Liver (tissue), 9 donors: ENCODE data around the gene SCART1. TPM values are rescaled to one million over a fixed set of nuclear protein-coding genes. Genes with fewer than 3 reads are reported as not detected.

ENCODE experiments used
- DNase-seq: peaks from one replicate; pipeline ENCODE4 v3.0.0-alpha.2; 2017; ENCODE audit warnings: low spot score
- H3K27ac ChIP-seq, 2 donors: one replicate each; pipeline ENCODE4 v1.7.0; 2013; ENCODE audit warnings: inconsistent platforms in 2 of 2, low read length in 2 of 2, control low read depth in 1 of 2, low read depth in 1 of 2, mild to moderate bottlenecking in 1 of 2
- H3K27me3 ChIP-seq, 4 donors: one replicate each; pipeline versions ENCODE4 v1.6.1 to v1.7.0; 2013; ENCODE audit warnings: low read length in 3 of 4, inconsistent platforms in 1 of 4, mild to moderate bottlenecking in 1 of 4, moderate library complexity in 1 of 4; ENCODE audit not compliant: control insufficient read depth in 4 of 4, insufficient read depth in 4 of 4
- H3K36me3 ChIP-seq, 4 donors: one replicate each; pipeline versions ENCODE4 v1.6.1 to v1.7.0; 2013; ENCODE audit warnings: low read length in 3 of 4, mild to moderate bottlenecking in 3 of 4, low read depth in 1 of 4, moderate library complexity in 1 of 4; ENCODE audit not compliant: control insufficient read depth in 4 of 4, insufficient read depth in 3 of 4
- H3K4me1 ChIP-seq, 4 donors: one replicate each; pipeline versions ENCODE4 v1.6.1 to v1.7.0; 2013; ENCODE audit warnings: low read length in 3 of 4, mild to moderate bottlenecking in 3 of 4, moderate library complexity in 1 of 4; ENCODE audit not compliant: control insufficient read depth in 4 of 4, insufficient read depth in 4 of 4
- H3K4me3 ChIP-seq, 3 donors: one replicate each; pipeline versions ENCODE4 v1.6.1 to v1.7.0; 2013; ENCODE audit warnings: low read length in 3 of 3, control low read depth in 1 of 3, low read depth in 1 of 3, mild to moderate bottlenecking in 1 of 3
- H3K9ac ChIP-seq, 2 donors: one replicate each; pipeline ENCODE4 v1.7.0; 2013; ENCODE audit warnings: low read length in 2 of 2, mild to moderate bottlenecking in 2 of 2, moderate library complexity in 2 of 2, control low read depth in 1 of 2, low read depth in 1 of 2
- H3K9me3 ChIP-seq, 4 donors: one replicate each; pipeline versions ENCODE4 v1.6.1 to v1.7.0; 2013; ENCODE audit warnings: low read length in 3 of 4; ENCODE audit not compliant: control insufficient read depth in 4 of 4
- ATF3 ChIP-seq: IDR thresholded peaks from 2 replicates; pipeline ENCODE4 v1.6.1; 2016; ENCODE audit warnings: antibody characterized with exemption
- EGR1 ChIP-seq, 2 donors: IDR thresholded peaks; 2 replicates each; pipeline ENCODE4 v1.6.1; 2016 to 2018; ENCODE audit warnings: antibody characterized with exemption in 2 of 2, low read depth in 2 of 2
- FOXA1 ChIP-seq: IDR thresholded peaks from 2 replicates; pipeline ENCODE4 v1.6.1; 2016; ENCODE audit warnings: antibody characterized with exemption
- FOXA2 ChIP-seq: IDR thresholded peaks from 2 replicates; pipeline ENCODE4 v1.6.1; 2016; ENCODE audit warnings: antibody characterized with exemption
- GABPA ChIP-seq, 2 donors: IDR thresholded peaks in 1 of 2; conservative IDR thresholded peaks in 1 of 2; 2 replicates each; pipeline ENCODE4 v1.6.1; 2016; ENCODE audit warnings: antibody characterized with exemption in 2 of 2, mild to moderate bottlenecking in 1 of 2, moderate library complexity in 1 of 2
- HNF4A ChIP-seq, 2 donors: conservative IDR thresholded peaks; 2 replicates each; pipeline ENCODE4 v1.6.1; 2016; ENCODE audit warnings: antibody characterized with exemption in 2 of 2, mild to moderate bottlenecking in 2 of 2
- HNF4G ChIP-seq: IDR thresholded peaks from 2 replicates; pipeline ENCODE4 v1.6.1; 2016; ENCODE audit warnings: antibody characterized with exemption
- JUND ChIP-seq, 2 donors: IDR thresholded peaks; 2 replicates each; pipeline ENCODE4 v1.6.1; 2016; ENCODE audit warnings: antibody characterized with exemption in 2 of 2
- MAX ChIP-seq: IDR thresholded peaks from 2 replicates; pipeline ENCODE4 v1.6.1; 2016; ENCODE audit warnings: antibody characterized with exemption
- NR2F2 ChIP-seq: IDR thresholded peaks from 2 replicates; pipeline ENCODE4 v1.6.1; 2016; ENCODE audit warnings: antibody characterized with exemption
- RAD21 ChIP-seq, 2 donors: IDR thresholded peaks; 2 replicates each; pipeline ENCODE4 v1.6.1; 2016; ENCODE audit warnings: antibody characterized with exemption in 2 of 2, mild to moderate bottlenecking in 2 of 2
- REST ChIP-seq: IDR thresholded peaks from 2 replicates; pipeline ENCODE4 v1.6.1; 2016; ENCODE audit warnings: antibody characterized with exemption, mild to moderate bottlenecking
- RXRA ChIP-seq, 2 donors: IDR thresholded peaks; 2 replicates each; pipeline ENCODE4 v1.6.1; 2017 to 2018; ENCODE audit warnings: antibody characterized with exemption in 2 of 2, mild to moderate bottlenecking in 1 of 2
- SP1 ChIP-seq: IDR thresholded peaks from 2 replicates; pipeline ENCODE4 v1.6.1; 2018; ENCODE audit warnings: antibody characterized with exemption, mild to moderate bottlenecking
- TAF1 ChIP-seq: conservative IDR thresholded peaks from 2 replicates; pipeline ENCODE4 v1.6.1; 2016; ENCODE audit warnings: antibody characterized with exemption, mild to moderate bottlenecking
- YY1 ChIP-seq: IDR thresholded peaks from 2 replicates; pipeline ENCODE4 v1.6.1; 2016; ENCODE audit warnings: antibody characterized with exemption, mild to moderate bottlenecking
- ZBTB33 ChIP-seq: IDR thresholded peaks from 2 replicates; pipeline ENCODE4 v1.6.1; 2016; ENCODE audit warnings: antibody characterized with exemption
- WGBS: extraction: QIAGEN DNeasy Blood & Tissue Kit; methylation state at CpG from one replicate; pipeline ENCODE4 v1.1.7; 2013; 5-methylcytosine and 5-hydroxymethylcytosine counted together
- polyA plus RNA-seq, 2 donors: library from polyadenylated mRNA; stranded (reverse) in 1 of 2; unstranded in 1 of 2; fragments of 200-250 nt in 1 of 2; fragments of >200 nt in 1 of 2; fragmentation: Nextera tagmentation in 1 of 2; extraction: Ambion mirVana in 1 of 2; gene quantifications; one replicate each; pipeline versions ENCODE4 v1.2.1 to v1.2.3, GENCODE V29; 2013 to 2015
- total RNA-seq, 2 donors: library from RNA; depleted of rRNA; stranded (reverse); fragments of >200 nt; gene quantifications; one replicate each; pipeline ENCODE4 v1.2.3, GENCODE V29; 2014
- donor health status: healthy.
- donor health status: healthy.
- donor health status: healthy.
- donor health status: healthy.
- donor health status: healthy.

Gene SCART1
- total and polyA plus RNA-seq, 4 donors = 0.32 to 1.1 (median 0.68) TPM

GRCh38 chr10:133458021-133458709 is 4.4 kb downstream of the SCART1 start:
- WGBS = 93% methylated on average over 40 of the region's 40 CpGs
- Histone ChIP-seq H3K36me3 (no peaks in the 10 kb centered on the region), H3K27ac (no peak overlapping the region), H3K4me3 (no peak overlapping the region), H3K9me3 (no peaks in the 10 kb centered on the region), H3K27me3 (no peaks in the 10 kb centered on the region), H3K9ac (no peak overlapping the region), H3K4me1 (peaks cover 0 to 7% (median 0%) of the 10 kb centered on the region in 4 donors)
- TF ChIP-seq FOXA1 (no peak), EGR1 (IDR thresholded peaks at IDR 0.05; ENCODE audit: low read depth in 2 of 2) (no peak), TAF1 (no peak), NR2F2 (no peak), HNF4A (conservative IDR thresholded peaks at IDR 0.05) (no peak), SP1 (no peak), JUND (IDR thresholded peaks at IDR 0.05) (no peak), ATF3 (no peak), YY1 (no peak), RAD21 (IDR thresholded peaks at IDR 0.05) (no peak), ZBTB33 (no peak), HNF4G (no peak), RXRA (IDR thresholded peaks at IDR 0.05) (no peak), FOXA2 (no peak), GABPA (IDR thresholded peaks at IDR 0.05 in 1 of 2, conservative IDR thresholded peaks at IDR 0.05 in 1 of 2) (no peak), MAX (no peak)
- no peak for DNase-seq

- TF ChIP-seq ATF3 (no peak), ZBTB33 (no peak), REST (no peak), MAX (no peak), FOXA2 (no peak), RAD21 (IDR thresholded peaks at IDR 0.05) (no peak), NR2F2 (no peak), SP1 (no peak), YY1 (no peak), RXRA (IDR thresholded peaks at IDR 0.05) (no peak)
- H3K27me3 ChIP-seq = no peaks in the 10 kb centered on the region
- no peak overlapping the region for H3K27ac ChIP-seq
- H3K36me3 ChIP-seq = no peaks in the 10 kb centered on the region
- no peaks in the 10 kb centered on the region for H3K9me3 ChIP-seq
- H3K4me1 ChIP-seq = peaks cover 0 to 7% (median 0%) of the 10 kb centered on the region in 4 donors
- WGBS = 87% methylated on average over 21 of the region's 21 CpGs
- H3K4me3 ChIP-seq = no peak overlapping the region
- H3K9ac ChIP-seq = no peak overlapping the region
- no peak for DNase-seq
Observed at GRCh38 chr10:133458710-133459453, 5.1 kb downstream of the SCART1 start.
